ENCODE results near the gene HOXD4. TPM values are rescaled to one million over a fixed set of nuclear protein-coding genes. Genes with fewer than 3 reads are reported as not detected.

Gene HOXD4
- total RNA-seq, 1 experiment from 2014 or later = 0.61 TPM

DNA sequence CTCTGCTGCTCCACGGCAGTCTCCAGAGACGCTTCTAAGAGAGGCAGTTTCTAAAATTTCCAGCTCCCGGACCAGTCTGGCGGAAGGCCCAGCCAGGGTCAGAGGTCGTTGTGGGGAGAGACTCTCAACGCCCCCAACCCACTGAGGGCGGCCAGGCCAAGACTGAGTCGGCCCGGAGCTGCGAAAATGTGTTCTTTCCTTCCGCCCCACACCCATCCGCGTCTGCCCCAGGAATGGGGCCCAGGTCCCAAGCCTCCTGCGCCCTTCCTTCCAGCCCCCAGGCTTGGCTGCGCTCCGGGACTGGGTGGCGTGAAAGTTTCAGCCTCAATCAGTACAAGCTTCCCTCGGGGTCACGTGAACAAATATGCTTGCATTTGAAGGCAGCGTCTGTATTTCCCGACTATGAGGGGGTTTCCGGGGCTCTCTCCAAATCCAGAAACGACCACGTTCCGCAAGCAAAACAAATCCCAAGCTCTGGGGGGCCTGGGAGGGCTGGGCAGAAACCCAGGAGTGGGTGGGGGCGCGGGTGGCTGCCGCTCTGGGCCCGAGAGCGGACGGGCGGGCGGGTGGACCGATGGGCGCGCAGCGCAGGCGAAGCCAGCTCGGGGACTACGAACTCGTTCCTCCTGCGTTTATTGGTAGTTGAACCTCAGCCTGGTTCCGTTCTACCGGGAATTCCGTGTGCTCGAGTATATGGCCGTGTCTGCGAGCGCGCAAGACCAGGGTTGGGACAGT, 9.1 kb downstream of the HOXD4 start (continued):
- TF ChIP-seq, protein P1, sequence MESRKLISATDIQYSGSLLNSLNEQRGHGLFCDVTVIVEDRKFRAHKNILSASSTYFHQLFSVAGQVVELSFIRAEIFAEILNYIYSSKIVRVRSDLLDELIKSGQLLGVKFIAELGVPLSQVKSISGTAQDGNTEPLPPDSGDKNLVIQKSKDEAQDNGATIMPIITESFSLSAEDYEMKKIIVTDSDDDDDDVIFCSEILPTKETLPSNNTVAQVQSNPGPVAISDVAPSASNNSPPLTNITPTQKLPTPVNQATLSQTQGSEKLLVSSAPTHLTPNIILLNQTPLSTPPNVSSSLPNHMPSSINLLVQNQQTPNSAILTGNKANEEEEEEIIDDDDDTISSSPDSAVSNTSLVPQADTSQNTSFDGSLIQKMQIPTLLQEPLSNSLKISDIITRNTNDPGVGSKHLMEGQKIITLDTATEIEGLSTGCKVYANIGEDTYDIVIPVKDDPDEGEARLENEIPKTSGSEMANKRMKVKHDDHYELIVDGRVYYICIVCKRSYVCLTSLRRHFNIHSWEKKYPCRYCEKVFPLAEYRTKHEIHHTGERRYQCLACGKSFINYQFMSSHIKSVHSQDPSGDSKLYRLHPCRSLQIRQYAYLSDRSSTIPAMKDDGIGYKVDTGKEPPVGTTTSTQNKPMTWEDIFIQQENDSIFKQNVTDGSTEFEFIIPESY (IDR thresholded peaks at IDR 0.05; ENCODE audit: extremely low read depth, insufficient replicate concordance, low read length) = no peak
- TF ChIP-seq EZH2 (IDR thresholded peaks at IDR 0.05) (no peak), SP1 (IDR thresholded peaks at IDR 0.05; ENCODE audit: low read depth) (no peak), EZH2phosphoT487 (IDR thresholded peaks at IDR 0.05; ENCODE audit: borderline replicate concordance) (no peak)

DNA sequence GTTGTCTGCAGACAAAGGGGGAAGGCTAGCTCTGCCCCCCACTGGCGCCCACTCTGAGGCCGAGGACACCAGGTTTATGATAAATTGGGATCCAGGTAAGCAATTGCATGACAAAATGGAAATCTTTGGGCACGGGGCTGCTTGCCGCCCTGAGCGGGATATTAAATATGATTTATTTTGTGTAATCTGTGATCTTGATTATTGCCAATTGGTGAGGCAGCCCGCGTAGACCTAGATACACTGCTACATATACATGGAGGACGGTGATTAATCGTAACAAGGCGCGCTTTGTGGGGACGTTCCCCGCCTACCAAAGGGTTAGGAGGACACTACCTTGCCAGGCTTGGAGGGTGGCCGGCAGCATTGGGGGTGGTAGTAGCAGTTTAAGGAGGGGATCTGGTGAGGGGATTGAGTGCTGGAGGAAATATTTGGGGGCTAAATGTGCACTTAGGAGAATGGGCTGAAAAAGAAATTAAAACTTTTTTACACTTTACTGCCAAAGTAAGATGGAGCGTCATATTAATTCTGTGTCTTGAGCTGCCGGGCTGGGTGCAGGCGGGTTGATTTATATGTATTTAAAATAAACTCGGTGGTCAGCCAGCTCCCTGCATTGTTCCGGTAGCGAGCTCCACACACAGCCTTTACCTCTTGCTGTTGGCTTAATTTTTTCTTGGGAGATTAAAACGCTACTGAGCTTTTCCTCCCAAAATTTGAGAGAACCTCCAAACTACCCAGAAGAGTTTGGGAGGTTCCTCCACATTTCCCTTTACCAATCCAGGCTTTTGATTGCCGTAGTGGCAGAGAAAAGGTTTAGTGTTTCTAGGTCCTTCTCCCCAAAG, 9.9 kb downstream of the HOXD4 start:
- Histone ChIP-seq H3K36me3 (ENCODE audit: control insufficient read depth in 1 of 2, insufficient read depth in 2 of 2, low read length in 2 of 2) (no peaks in the 10 kb centered on the region), H3K4me3 (replicated peaks in 1 of 2; ENCODE audit: low read depth in 1 of 2, low read length in 2 of 2) (no peak overlapping the region), H3K27me3 (ENCODE audit: insufficient read depth, low read length) (no peaks in the 10 kb centered on the region), H2AFZ (ENCODE audit: low read depth, low read length, poor library complexity, severe bottlenecking) (no peak overlapping the region), H3K9me3 (ENCODE audit: control insufficient read depth in 1 of 2, insufficient read depth in 1 of 2, low read depth in 1 of 2, low read length in 2 of 2) (no peaks in the 10 kb centered on the region), H4K20me1 (ENCODE audit: insufficient read depth) (no peaks in the 10 kb centered on the region), H3K79me2 (ENCODE audit: insufficient read depth, low read length) (no peaks in the 10 kb centered on the region), H3K4me1 (ENCODE audit: control insufficient read depth in 1 of 2, insufficient read depth in 2 of 2, low read length in 2 of 2) (no peaks in the 10 kb centered on the region), H3K4me2 (ENCODE audit: low read length) (no peak overlapping the region), H3K27ac (ENCODE audit: low read depth, low read length) (no peak overlapping the region), H3K9ac (ENCODE audit: low read length) (no peak overlapping the region), H3K9me2 (ENCODE audit: insufficient read depth) (no peaks in the 10 kb centered on the region)
- TF ChIP-seq ZNF274 (IDR thresholded peaks at IDR 0.05; ENCODE audit: low read depth, low read length) (no peak), ZFX (IDR thresholded peaks at IDR 0.05) (no peak), YY1 (IDR thresholded peaks at IDR 0.05; ENCODE audit: extremely low read depth, insufficient replicate concordance, low read depth, low read length) (no peak)
- TF ChIP-seq, protein P1 (IDR thresholded peaks at IDR 0.05; ENCODE audit: extremely low read depth, insufficient replicate concordance, low read length) = no peak
- ChIA-PET RAD21 (ENCODE audit: low non-redundant PET in 1 of 2, low total read pairs in 2 of 2, uncharacterized antibody in 2 of 2, unreplicated experiment in 2 of 2) (no interaction called here), POLR2A (no interaction called here), CTCF (no interaction called here)
- no TSS peak for BruUV-seq (replicated peaks)
- DNase-seq (ENCODE audit: low read depth, low spot score) (no peak), ATAC-seq (no peak)
- intact Hi-C loops (cut with micrococcal nuclease) = no loop called here
